Measurements from ENCODE around the gene IKZF2.

Gene IKZF2

DNA sequence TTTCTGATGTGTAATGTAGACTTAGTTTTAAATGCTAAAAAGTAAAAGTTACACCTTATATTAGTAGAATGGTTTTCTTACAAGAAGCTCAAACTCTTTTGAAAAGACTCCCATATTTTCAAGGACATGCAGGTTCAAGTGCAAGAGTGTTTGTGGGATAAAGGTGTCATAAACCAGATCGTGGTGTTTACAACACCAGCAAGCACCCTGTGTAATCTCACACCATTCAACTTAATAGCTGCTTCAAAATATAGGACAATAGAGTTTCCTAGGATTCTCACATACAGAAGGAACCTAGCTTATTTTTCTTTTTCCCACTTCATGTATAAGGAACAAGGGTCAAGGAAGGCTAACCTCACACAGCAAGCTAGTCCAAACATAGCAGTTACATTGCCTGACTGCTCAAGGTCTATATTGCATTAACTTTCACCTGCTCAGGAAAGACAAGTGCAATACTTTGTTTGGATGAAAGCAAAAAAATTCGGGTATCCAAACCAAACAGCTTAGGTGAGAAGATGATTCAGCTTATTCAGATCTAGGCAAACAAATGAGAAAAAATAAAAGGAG lies 172.3 kb downstream of the IKZF2 start:
- ChIA-PET POLR2A (ENCODE audit: low non-redundant PET) (no interaction called here), CTCF (interaction anchor here (0.6 to 0.8 kb wide), 2 partner anchors 22 to 175 kb away, joined by 3 read pairs; no protein-coding TSS in a partner anchor)
- DNase-seq (ENCODE audit: low spot score), result no peak
- H3K27ac ChIP-seq, result no peak overlapping the region
- TF ChIP-seq, protein P1, sequence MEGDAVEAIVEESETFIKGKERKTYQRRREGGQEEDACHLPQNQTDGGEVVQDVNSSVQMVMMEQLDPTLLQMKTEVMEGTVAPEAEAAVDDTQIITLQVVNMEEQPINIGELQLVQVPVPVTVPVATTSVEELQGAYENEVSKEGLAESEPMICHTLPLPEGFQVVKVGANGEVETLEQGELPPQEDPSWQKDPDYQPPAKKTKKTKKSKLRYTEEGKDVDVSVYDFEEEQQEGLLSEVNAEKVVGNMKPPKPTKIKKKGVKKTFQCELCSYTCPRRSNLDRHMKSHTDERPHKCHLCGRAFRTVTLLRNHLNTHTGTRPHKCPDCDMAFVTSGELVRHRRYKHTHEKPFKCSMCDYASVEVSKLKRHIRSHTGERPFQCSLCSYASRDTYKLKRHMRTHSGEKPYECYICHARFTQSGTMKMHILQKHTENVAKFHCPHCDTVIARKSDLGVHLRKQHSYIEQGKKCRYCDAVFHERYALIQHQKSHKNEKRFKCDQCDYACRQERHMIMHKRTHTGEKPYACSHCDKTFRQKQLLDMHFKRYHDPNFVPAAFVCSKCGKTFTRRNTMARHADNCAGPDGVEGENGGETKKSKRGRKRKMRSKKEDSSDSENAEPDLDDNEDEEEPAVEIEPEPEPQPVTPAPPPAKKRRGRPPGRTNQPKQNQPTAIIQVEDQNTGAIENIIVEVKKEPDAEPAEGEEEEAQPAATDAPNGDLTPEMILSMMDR (conservative IDR thresholded peaks at IDR 0.05; ENCODE audit: low read depth), result no peak

DNA sequence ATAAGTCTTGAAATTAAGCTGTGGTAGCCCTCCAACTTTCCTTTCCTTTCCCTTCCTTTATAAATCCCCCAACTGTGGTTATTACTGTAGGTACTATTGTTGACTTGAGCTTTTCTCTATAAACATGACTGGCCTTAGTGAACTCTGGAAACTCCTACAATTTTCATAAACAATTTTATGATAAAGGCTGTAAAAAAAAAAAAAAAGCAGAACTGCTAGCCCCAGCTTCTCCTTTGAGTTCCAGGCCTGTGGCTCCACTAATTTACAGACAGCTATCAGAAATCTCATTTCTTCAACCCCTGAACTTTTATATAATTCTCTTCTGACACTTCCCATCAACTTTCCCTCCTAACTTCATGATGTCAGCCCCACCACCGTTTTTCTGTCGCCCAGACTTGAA lies 174.3 kb downstream of the IKZF2 start:
- no peak overlapping the region for H3K27ac ChIP-seq
- POLR2A ChIA-PET (ENCODE audit: low non-redundant PET), result no interaction called here
- TF ChIP-seq, protein P1 (conservative IDR thresholded peaks at IDR 0.05; ENCODE audit: low read depth), result no peak
- CTCF ChIA-PET, result interaction anchor here (0.7 kb wide), 1 partner anchor 160 kb away, joined by 5 read pairs; no protein-coding TSS in a partner anchor
- no peak for DNase-seq (ENCODE audit: low spot score)

DNA sequence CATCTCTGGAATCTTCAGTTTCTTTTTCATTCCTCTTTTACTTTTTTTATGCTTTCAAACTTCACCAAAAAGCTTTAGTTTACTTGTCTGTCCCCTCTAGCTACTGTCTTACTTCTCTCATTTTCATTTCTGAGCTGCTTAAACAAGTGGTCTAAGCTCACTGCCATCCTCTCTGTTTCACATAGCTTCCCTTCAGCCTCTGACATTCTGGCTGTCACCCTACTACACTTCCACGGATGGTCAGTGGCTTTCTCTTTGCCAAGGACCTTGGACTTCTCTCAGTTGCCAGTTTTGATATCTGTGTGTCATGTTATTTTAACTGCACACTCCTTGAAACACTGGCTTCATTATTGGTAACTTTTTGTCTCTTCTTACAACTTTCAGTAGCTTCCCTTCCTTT lies 176.1 kb downstream of the IKZF2 start:
- ChIA-PET CTCF (no interaction called here), POLR2A (ENCODE audit: low non-redundant PET) (no interaction called here)
- TF ChIP-seq, protein P1 (conservative IDR thresholded peaks at IDR 0.05; ENCODE audit: low read depth), result no peak

DNA sequence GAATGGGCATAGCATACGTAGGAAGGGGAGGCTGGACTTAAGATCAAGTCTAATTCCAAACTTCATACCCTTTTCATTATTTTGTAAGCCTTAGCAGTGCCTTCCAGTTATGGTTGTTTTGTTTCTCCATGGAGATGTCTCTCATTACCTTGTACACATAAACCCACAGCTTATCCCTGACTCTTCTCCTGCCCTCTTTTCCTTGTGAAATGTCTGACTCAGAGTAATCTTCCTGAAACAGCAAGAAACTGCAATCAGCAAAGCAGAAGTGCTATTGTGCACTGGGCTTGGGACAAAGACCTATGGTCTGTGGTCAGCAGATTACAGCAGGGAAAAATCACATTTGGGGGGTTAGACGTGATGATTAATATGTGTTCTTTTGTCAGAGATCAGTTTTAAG lies 176.7 kb downstream of the IKZF2 start:
- CTCF ChIA-PET, result no interaction called here
- POLR2A ChIA-PET (ENCODE audit: low non-redundant PET), result no interaction called here

More for the DNA sequence above, 176.1 kb downstream of the IKZF2 start:
- DNase-seq (ENCODE audit: low spot score), result no peak
- H3K27ac ChIP-seq, result no peak overlapping the region

DNA sequence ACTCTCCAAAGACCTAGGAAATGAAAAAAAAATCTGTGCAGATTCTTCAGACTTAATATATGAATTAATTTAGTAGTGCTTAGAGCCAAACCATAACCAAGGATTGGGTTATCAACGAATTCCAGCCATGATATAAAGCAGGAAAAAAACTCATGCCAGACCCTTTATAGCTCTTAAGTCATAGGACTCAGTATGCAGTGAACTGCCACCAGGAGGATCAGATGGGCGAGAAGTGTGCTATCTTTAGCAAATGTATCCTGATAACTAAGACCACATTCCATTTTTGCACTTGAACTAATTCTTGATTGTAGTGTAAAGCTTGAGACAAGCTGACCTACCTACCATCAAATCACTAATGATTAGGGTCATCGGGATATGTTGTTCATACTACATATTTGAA lies 178.1 kb downstream of the IKZF2 start:
- POLR2A ChIA-PET (ENCODE audit: low non-redundant PET), result no interaction called here
- no peak for DNase-seq (ENCODE audit: low spot score)
- H3K27ac ChIP-seq, result no peak overlapping the region
- CTCF ChIA-PET, result no interaction called here
- TF ChIP-seq, protein P1 (conservative IDR thresholded peaks at IDR 0.05; ENCODE audit: low read depth), result no peak

More for the DNA sequence above, 176.7 kb downstream of the IKZF2 start:
- TF ChIP-seq, protein P1 (conservative IDR thresholded peaks at IDR 0.05; ENCODE audit: low read depth), result no peak
- no peak for DNase-seq (ENCODE audit: low spot score)
- no peak overlapping the region for H3K27ac ChIP-seq

DNA sequence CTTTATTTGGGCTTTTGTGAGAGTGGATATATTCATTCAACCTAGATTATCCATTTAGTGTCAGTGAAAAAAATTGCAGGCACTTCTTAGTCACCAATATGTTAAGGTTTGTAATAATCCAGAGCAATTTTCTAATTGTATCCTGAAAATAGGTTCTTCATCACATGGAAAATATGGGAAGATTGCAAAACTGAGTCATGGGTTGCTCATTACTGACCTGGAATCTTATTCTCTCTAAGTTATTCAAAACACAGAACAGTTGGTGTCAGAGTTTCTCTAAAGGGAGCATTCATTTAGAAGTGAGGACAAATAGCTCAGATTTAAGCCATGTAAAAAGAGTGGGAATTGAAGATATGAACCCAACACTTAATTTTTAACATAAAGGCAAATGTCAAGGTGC lies 181.3 kb downstream of the IKZF2 start:
- ChIA-PET POLR2A (ENCODE audit: low non-redundant PET) (no interaction called here), CTCF (no interaction called here)
- no peak for DNase-seq (ENCODE audit: low spot score)
- no peak overlapping the region for H3K27ac ChIP-seq
- TF ChIP-seq, protein P1 (conservative IDR thresholded peaks at IDR 0.05; ENCODE audit: low read depth), result no peak
